ENCODE results near the gene IGSF9B.

- TF ChIP-seq, protein P1, sequence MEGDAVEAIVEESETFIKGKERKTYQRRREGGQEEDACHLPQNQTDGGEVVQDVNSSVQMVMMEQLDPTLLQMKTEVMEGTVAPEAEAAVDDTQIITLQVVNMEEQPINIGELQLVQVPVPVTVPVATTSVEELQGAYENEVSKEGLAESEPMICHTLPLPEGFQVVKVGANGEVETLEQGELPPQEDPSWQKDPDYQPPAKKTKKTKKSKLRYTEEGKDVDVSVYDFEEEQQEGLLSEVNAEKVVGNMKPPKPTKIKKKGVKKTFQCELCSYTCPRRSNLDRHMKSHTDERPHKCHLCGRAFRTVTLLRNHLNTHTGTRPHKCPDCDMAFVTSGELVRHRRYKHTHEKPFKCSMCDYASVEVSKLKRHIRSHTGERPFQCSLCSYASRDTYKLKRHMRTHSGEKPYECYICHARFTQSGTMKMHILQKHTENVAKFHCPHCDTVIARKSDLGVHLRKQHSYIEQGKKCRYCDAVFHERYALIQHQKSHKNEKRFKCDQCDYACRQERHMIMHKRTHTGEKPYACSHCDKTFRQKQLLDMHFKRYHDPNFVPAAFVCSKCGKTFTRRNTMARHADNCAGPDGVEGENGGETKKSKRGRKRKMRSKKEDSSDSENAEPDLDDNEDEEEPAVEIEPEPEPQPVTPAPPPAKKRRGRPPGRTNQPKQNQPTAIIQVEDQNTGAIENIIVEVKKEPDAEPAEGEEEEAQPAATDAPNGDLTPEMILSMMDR (IDR thresholded peaks at IDR 0.05; ENCODE audit: insufficient read depth, low read depth, low read length) = no peak
- TF ChIP-seq EZH2 (IDR thresholded peaks at IDR 0.05; ENCODE audit: insufficient read depth, low read length) = no peak
Observed at GRCh38 chr11:133975488-133975849, 18.7 kb upstream of the IGSF9B start.
